H1 (cell line): ENCODE results near the gene C2orf76.
"Not testable (repeated sequence)": the region's sequence is repeated elsewhere in the genome, so short reads cannot be mapped to it uniquely, and the experiment has no call there.

ENCODE experiments used
- CREB1 ChIP-seq: IDR thresholded peaks from 2 replicates; pipeline ENCODE4 v1.6.1; 2012; ENCODE audit warnings: inconsistent platforms
- EGR1 ChIP-seq: IDR thresholded peaks from 2 replicates; pipeline ENCODE4 v1.6.1; 2011; ENCODE audit warnings: low read depth, low read length, borderline replicate concordance
- MAFK ChIP-seq: IDR thresholded peaks from 2 replicates; pipeline ENCODE4 v1.6.1; 2012; ENCODE audit warnings: low read depth, mild to moderate bottlenecking, improper control_type of control experiment, low read length
- RBBP5 ChIP-seq: IDR thresholded peaks from 2 replicates; pipeline ENCODE4 v1.7.1; 2012; ENCODE audit warnings: low read depth, mild to moderate bottlenecking, inconsistent platforms, low read length, moderate library complexity, borderline replicate concordance
- SP4 ChIP-seq: IDR thresholded peaks from 2 replicates; pipeline ENCODE4 v1.6.1; 2012; ENCODE audit warnings: low read length, inconsistent platforms
- TBP ChIP-seq: IDR thresholded peaks from 2 replicates; pipeline ENCODE4 v1.6.1; 2011; ENCODE audit warnings: low read depth, low read length, improper control_type of control experiment
- TF ChIP-seq, protein P1 (sequence below), 3 experiments: IDR thresholded peaks; 1 replicate in 2 of 3; 2 replicates in 1 of 3; pipeline versions ENCODE4 v1.5.1 to v1.6.1; 2011; ENCODE audit warnings: low read length in 3 of 3, mild to moderate bottlenecking in 3 of 3, inconsistent platforms in 2 of 3, low read depth in 1 of 3, moderate library complexity in 1 of 3; ENCODE audit not compliant: insufficient read depth in 1 of 3; ENCODE audit errors: control extremely low read depth in 1 of 3
- TF ChIP-seq, protein P2 (sequence below): IDR thresholded peaks from 2 replicates; pipeline ENCODE4 v1.6.1; 2011; ENCODE audit warnings: low read depth, mild to moderate bottlenecking, low read length; ENCODE audit not compliant: insufficient read depth
- TF ChIP-seq, protein P3 (sequence below): IDR thresholded peaks from 2 replicates; pipeline ENCODE4 v1.6.1; 2012; ENCODE audit warnings: inconsistent platforms

DNA sequence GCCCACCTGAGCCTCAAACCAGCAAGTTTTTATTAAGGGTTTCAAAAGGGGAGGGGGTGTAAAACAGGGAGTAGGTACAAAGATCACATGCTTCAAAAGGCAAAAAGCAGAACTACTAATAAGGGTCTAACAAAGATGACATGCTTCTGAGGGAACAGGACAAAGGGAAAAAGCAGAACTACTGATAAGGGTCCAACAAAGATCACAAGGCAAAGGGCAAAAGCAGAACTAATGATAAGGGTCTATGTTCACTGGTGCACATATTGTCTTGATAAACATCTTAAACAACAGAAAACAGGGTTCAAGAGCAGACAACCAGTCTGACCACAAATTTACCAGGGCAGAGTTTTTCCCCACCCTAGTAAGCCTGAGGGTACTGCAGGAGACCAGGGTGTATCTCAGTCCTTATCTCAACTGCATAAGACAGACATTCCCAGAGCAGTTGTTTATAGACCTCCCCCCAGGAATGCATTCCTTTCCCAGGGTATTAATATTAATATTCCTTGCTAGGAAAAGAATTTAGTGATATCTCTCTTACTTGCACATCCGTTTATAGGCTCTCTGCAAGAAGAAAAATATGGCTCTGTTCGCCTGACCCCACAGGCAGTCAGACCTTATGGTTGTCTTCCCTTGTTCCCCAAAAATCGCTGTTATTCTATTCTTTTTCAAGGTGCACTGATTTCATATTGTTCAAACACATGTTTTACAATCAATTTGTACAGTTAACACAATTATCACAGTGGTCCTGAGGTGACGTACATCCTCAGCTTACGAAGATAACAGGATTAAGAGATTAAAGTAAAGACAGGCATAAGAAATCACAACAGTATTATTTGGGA, 7.5 kb upstream of the C2orf76 start:
- TF ChIP-seq TBP, EGR1, RBBP5, SP4, MAFK, CREB1: not testable (repeated sequence)
- TF ChIP-seq, protein P1, sequence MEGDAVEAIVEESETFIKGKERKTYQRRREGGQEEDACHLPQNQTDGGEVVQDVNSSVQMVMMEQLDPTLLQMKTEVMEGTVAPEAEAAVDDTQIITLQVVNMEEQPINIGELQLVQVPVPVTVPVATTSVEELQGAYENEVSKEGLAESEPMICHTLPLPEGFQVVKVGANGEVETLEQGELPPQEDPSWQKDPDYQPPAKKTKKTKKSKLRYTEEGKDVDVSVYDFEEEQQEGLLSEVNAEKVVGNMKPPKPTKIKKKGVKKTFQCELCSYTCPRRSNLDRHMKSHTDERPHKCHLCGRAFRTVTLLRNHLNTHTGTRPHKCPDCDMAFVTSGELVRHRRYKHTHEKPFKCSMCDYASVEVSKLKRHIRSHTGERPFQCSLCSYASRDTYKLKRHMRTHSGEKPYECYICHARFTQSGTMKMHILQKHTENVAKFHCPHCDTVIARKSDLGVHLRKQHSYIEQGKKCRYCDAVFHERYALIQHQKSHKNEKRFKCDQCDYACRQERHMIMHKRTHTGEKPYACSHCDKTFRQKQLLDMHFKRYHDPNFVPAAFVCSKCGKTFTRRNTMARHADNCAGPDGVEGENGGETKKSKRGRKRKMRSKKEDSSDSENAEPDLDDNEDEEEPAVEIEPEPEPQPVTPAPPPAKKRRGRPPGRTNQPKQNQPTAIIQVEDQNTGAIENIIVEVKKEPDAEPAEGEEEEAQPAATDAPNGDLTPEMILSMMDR (IDR thresholded peaks at IDR 0.05; ENCODE audit: control extremely low read depth in 1 of 3, insufficient read depth in 1 of 3, low read depth in 1 of 3, low read length in 3 of 3), result not testable (repeated sequence)
- TF ChIP-seq, protein P2, sequence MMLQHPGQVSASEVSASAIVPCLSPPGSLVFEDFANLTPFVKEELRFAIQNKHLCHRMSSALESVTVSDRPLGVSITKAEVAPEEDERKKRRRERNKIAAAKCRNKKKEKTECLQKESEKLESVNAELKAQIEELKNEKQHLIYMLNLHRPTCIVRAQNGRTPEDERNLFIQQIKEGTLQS, result not testable (repeated sequence)
- TF ChIP-seq, protein P3, sequence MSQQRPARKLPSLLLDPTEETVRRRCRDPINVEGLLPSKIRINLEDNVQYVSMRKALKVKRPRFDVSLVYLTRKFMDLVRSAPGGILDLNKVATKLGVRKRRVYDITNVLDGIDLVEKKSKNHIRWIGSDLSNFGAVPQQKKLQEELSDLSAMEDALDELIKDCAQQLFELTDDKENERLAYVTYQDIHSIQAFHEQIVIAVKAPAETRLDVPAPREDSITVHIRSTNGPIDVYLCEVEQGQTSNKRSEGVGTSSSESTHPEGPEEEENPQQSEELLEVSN, result not testable (repeated sequence)
